HEK293T (cell line): ENCODE measurements around the gene MGAM2.

Source experiments
- CTCF ChIA-PET: fragments of 350-600 bp; formaldehyde crosslinking; extraction: SDS; loops from one replicate; lab custom pipeline; 2021; ENCODE audit warnings: antibody characterized with exemption, inconsistent platforms; lab: Yijun Ruan, JAX
- POLR2A ChIA-PET: fragments of 350-600 bp; formaldehyde crosslinking; extraction: SDS; loops from one replicate; lab custom pipeline; 2020; ENCODE audit warnings: antibody characterized with exemption, inconsistent platforms; lab: Yijun Ruan, JAX
- DNase-seq: peaks from one replicate; pipeline ENCODE4 v3.0.0; 2012; ENCODE audit warnings: mixed read lengths; ENCODE audit errors: extremely low spot score
- ARNT ChIP-seq: fragments of 450-650 bp; IDR thresholded peaks from 2 replicates; pipeline ENCODE4 v1.6.1; 2017; ENCODE audit warnings: mild to moderate bottlenecking
- BHLHE40 ChIP-seq: fragments of 450-650 bp; IDR thresholded peaks from 2 replicates; pipeline ENCODE4 v1.6.1; 2016; ENCODE audit warnings: mild to moderate bottlenecking, moderate library complexity, borderline replicate concordance
- CTBP1 ChIP-seq: fragments of 450-650 bp; IDR thresholded peaks from 2 replicates; pipeline ENCODE4 v1.6.1; 2016; ENCODE audit warnings: borderline replicate concordance
- ELF4 ChIP-seq: fragments of 450-650 bp; IDR thresholded peaks from 2 replicates; pipeline ENCODE4 v1.6.1; 2017; ENCODE audit warnings: antibody characterized with exemption
- FOXA1 ChIP-seq: fragments of 450-650 bp; IDR thresholded peaks from 2 replicates; pipeline ENCODE4 v1.6.1; 2016; ENCODE audit warnings: mild to moderate bottlenecking
- FOXK2 ChIP-seq: fragments of 450-650 bp; IDR thresholded peaks from 2 replicates; pipeline ENCODE4 v1.6.1; 2016; ENCODE audit warnings: mild to moderate bottlenecking
- FOXM1 ChIP-seq: fragments of 450-650 bp; IDR thresholded peaks from 2 replicates; pipeline ENCODE4 v1.6.1; 2017; ENCODE audit warnings: mild to moderate bottlenecking, borderline replicate concordance
- HDGF ChIP-seq: fragments of 450-650 bp; IDR thresholded peaks from 2 replicates; pipeline ENCODE4 v1.6.1; 2017; ENCODE audit warnings: antibody characterized with exemption, borderline replicate concordance
- L3MBTL2 ChIP-seq: fragments of 450-650 bp; conservative IDR thresholded peaks from 2 replicates; pipeline ENCODE4 v1.6.1; 2016; ENCODE audit warnings: mild to moderate bottlenecking
- LEF1 ChIP-seq: fragments of 450-650 bp; IDR thresholded peaks from 2 replicates; pipeline ENCODE4 v1.6.1; 2017; ENCODE audit warnings: mild to moderate bottlenecking, borderline replicate concordance
- NFRKB ChIP-seq: fragments of 450-650 bp; IDR thresholded peaks from 2 replicates; pipeline ENCODE4 v1.6.1; 2016; ENCODE audit warnings: mild to moderate bottlenecking, moderate library complexity
- SP1 ChIP-seq: fragments of 450-650 bp; IDR thresholded peaks from 2 replicates; pipeline ENCODE4 v1.6.1; 2017
- SUZ12 ChIP-seq: fragments of 450-650 bp; IDR thresholded peaks from 2 replicates; pipeline ENCODE4 v1.6.1; 2016; ENCODE audit warnings: mild to moderate bottlenecking
- TARDBP ChIP-seq: fragments of 450-650 bp; IDR thresholded peaks from 2 replicates; pipeline ENCODE4 v1.6.1; 2016
- ZNF384 ChIP-seq: fragments of 450-650 bp; IDR thresholded peaks from 2 replicates; pipeline ENCODE4 v1.6.1; 2016
- TF ChIP-seq, protein P1 (sequence below): fragments of 450-650 bp; IDR thresholded peaks from 2 replicates; pipeline ENCODE4 v1.6.1; 2016

The MGAM2 gene

DNA sequence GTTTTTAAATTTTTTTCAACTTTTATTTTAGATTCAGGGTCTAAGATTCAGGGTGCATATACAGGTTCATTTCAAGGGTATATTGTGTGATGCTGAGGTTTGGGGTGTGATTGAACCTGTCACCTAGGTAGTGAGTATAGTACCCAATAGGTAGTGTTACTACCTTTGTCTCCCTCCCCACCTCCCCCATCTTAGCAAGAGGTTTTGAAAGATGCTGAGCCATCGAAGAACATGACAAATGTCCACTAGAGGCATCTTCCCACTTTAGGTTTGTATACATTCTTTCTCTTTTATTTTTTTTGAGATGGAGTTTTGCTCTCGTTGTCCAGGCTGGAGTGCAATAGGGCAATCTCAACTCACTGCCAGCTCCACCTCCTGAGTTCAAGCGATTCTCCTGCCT is 880 bp upstream of the MGAM2 start:
- ChIA-PET CTCF (no interaction called here), POLR2A (no interaction called here)
- TF ChIP-seq ZNF384 (no peak), ELF4 (no peak), ARNT (no peak), CTBP1 (no peak), HDGF (no peak), NFRKB (no peak), FOXA1 (no peak), L3MBTL2 (no peak)
- no peak for DNase-seq

DNA sequence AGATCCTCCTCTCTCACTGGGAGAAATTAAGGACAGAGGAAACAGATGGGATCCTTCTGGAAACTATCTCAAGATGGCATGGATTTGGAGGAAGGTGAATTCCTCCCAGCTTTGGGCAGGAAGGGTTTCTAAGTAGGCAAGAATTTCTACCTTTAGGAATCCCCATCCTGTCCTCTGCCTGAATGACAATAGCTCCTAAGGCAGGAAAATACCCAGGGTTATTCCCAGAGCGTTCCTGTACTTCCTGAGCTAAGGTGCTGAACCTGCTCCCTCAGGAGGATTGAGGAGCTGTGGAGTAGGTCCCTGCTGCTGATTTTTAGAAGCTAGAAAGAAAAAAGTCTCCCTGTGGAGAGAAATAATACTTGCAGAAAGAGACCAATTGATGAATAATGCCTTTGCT is 568 bp downstream of the MGAM2 start:
- no peak for DNase-seq
- CTCF ChIA-PET = interaction anchor here (0.6 kb wide), 1 partner anchor 232 kb away, joined by 4 read pairs; no protein-coding TSS in a partner anchor
- POLR2A ChIA-PET = no interaction called here
- TF ChIP-seq CTBP1 (no peak), ARNT (no peak)

DNA sequence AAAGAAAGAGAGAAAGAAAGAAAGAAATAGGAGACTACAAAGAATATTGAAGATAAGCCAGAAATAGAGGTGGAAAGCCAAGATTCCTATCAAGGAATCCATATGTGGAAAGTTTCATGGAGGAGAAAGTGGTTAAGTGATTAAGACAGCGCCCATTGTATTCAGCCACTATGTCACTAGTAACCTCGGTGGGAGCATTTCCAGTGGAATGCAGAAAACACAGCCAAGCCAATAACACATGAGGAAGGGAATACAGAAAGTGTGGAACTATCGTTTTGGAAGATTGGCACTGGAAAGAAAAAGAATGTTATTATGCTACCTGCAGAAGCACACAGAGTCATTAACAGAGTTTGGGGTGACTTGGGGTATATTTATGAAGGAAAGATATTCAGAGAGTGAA is 2.7 kb downstream of the MGAM2 start:
- no peak for DNase-seq
- CTCF ChIA-PET = no interaction called here
- POLR2A ChIA-PET = no interaction called here
- TF ChIP-seq FOXM1 (no peak), SP1 (no peak), ARNT (no peak), FOXA1 (no peak), L3MBTL2 (no peak)

DNA sequence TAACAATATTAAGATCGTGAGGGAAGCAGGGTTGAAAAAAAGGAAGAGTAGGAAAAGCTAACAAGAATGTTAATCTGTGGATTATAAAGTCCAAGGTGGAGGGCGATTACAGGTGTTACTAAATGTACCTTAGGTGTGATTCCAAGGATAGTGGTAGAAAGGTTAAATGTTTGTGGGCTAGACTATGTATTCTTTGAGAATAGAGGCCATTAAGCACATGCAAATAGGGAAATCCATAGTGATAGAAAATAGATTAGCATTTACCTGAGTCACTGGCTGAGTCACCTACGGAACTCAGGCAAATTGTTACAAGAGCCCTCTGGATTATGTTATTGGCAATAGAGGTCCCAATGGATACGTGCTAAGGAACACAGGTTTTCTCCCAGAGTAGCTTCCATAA is 9.0 kb downstream of the MGAM2 start:
- DNase-seq = no peak
- ChIA-PET CTCF (no interaction called here), POLR2A (no interaction called here)
- TF ChIP-seq LEF1 (no peak), SUZ12 (no peak), TARDBP (no peak), FOXK2 (no peak), L3MBTL2 (no peak), NFRKB (no peak), ARNT (no peak), ZNF384 (no peak), FOXM1 (no peak), HDGF (no peak), BHLHE40 (no peak), FOXA1 (no peak), CTBP1 (no peak), ELF4 (no peak), SP1 (no peak)
- TF ChIP-seq, protein P1, sequence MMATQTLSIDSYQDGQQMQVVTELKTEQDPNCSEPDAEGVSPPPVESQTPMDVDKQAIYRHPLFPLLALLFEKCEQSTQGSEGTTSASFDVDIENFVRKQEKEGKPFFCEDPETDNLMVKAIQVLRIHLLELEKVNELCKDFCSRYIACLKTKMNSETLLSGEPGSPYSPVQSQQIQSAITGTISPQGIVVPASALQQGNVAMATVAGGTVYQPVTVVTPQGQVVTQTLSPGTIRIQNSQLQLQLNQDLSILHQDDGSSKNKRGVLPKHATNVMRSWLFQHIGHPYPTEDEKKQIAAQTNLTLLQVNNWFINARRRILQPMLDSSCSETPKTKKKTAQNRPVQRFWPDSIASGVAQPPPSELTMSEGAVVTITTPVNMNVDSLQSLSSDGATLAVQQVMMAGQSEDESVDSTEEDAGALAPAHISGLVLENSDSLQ = no peak

DNA sequence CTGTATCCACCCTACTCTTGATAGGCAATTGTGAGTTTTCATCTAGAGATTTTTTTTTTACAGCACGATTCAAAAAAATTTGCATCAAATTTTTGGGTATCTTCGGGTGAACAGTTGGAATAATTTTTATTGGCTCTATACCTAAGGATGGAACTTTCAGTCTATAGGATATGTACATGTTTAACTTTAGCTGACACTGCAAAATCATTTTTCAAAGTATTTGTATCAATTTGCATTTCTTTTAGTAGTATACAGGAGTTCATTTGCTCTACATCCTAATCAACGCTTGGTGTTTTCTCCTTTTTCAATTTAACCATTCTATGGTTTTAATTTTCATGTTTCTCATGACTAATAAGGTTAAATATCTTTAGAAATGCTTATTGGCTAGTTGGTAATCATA is 11.7 kb downstream of the MGAM2 start:
- TF ChIP-seq CTBP1 (no peak), ARNT (no peak), BHLHE40 (no peak), LEF1 (no peak), FOXA1 (no peak), ELF4 (no peak), TARDBP (no peak), L3MBTL2 (no peak), NFRKB (no peak), SP1 (no peak), FOXK2 (no peak)
- TF ChIP-seq, protein P1 = no peak
- CTCF ChIA-PET = no interaction called here
- POLR2A ChIA-PET = no interaction called here
- DNase-seq = no peak

DNA sequence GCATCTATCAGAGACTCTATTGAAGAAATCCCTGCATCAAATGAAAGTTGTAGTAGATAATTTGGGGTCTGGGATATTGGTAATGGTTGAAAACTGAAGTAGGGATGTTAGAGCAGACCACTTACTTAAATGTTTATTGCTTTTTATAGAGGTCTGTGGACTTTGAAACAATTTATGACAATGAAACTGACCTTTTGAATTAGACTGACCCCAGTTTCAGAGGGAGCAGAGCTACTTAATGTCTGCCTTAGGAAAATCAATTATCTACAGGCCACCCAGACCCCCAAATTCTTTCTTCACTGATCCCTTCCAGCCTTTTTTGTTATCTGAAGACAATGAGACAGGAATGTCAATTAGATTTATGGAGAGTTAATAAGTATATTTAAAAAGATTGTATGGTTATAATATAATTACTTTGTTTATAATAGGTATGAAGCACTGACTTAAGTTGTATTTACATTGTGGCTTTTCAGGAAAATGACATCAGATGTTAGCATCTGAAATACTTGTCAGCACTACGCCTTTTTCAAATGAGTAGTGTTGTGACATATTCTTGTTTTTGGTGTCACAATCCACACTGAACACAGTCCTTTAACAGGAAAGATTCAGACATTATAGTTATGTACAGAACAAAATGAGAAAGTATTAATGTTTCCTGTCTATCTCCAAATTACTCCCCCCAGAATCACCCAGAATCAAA is 13.9 kb downstream of the MGAM2 start:
- ChIA-PET CTCF (no interaction called here), POLR2A (no interaction called here)
- TF ChIP-seq LEF1 (no peak), FOXM1 (no peak), ELF4 (no peak), BHLHE40 (no peak), TARDBP (no peak), L3MBTL2 (no peak), NFRKB (no peak), FOXK2 (no peak), HDGF (no peak), ZNF384 (no peak), SP1 (no peak), CTBP1 (no peak), FOXA1 (no peak), ARNT (no peak), SUZ12 (no peak)
- TF ChIP-seq, protein P1 = no peak
- DNase-seq = no peak
